Kidney epithelial cell (primary cell): ENCODE data around the gene PDCD4. TPM values are rescaled to one million over a fixed set of nuclear protein-coding genes. Genes with fewer than 3 reads are reported as not detected.

Experiments
- DNase-seq: peaks from one replicate; pipeline ENCODE4 v3.0.0-alpha.2; 2010; ENCODE audit warnings: low read depth
- H3K27me3 ChIP-seq: 2 replicates; pipeline ENCODE4 v1.6.0; 2011; ENCODE audit warnings: low read length; ENCODE audit not compliant: control insufficient read depth, insufficient read depth
- H3K36me3 ChIP-seq: 2 replicates; pipeline ENCODE4 v1.5.1; 2011; ENCODE audit warnings: low read length; ENCODE audit not compliant: control insufficient read depth, insufficient read depth
- H3K4me3 ChIP-seq: 2 replicates; pipeline ENCODE4 v1.5.1; 2011; ENCODE audit warnings: low read depth, mild to moderate bottlenecking, control low read depth, low read length
- CTCF ChIP-seq: IDR thresholded peaks from 2 replicates; pipeline ENCODE4 v1.5.1; 2011; ENCODE audit warnings: mild to moderate bottlenecking, moderate library complexity, low read length, control low read depth, inconsistent platforms; ENCODE audit not compliant: insufficient read depth, poor library complexity, severe bottlenecking
- total RNA-seq: library from RNA; depleted of rRNA; stranded (reverse); fragments of >200 nt; gene quantifications from 2 replicates; pipeline ENCODE4 v1.2.3, GENCODE V29; 2015

PDCD4 gene
- total RNA-seq, 1 donor from 2014 or later: 35.7 TPM

GRCh38 chr10:110898391-110898790 is 26.7 kb downstream of the PDCD4 start:
- Histone ChIP-seq H3K27me3 (no peaks in the 10 kb centered on the region), H3K36me3 (no peaks in the 10 kb centered on the region), H3K4me3 (no peak overlapping the region)
- TF ChIP-seq CTCF: no peak
- no peak for DNase-seq

- Histone ChIP-seq H3K27me3 (no peaks in the 10 kb centered on the region), H3K36me3 (no peaks in the 10 kb centered on the region), H3K4me3 (no peak overlapping the region)
- TF ChIP-seq CTCF: no peak
- no peak for DNase-seq
Observed at GRCh38 chr10:110900983-110901382, 29.3 kb downstream of the PDCD4 start.

GRCh38 chr10:110901954-110902819 is 30.5 kb downstream of the PDCD4 start:
- Histone ChIP-seq H3K36me3 (no peaks in the 10 kb centered on the region), H3K4me3 (no peak overlapping the region), H3K27me3 (no peaks in the 10 kb centered on the region)
- DNase-seq: peak; percentile 31
- TF ChIP-seq CTCF: no peak

GRCh38 chr10:110903280-110904278 is 31.9 kb downstream of the PDCD4 start:
- no peak for DNase-seq
- Histone ChIP-seq H3K36me3 (no peaks in the 10 kb centered on the region), H3K4me3 (no peak overlapping the region), H3K27me3 (no peaks in the 10 kb centered on the region)
- TF ChIP-seq CTCF: no peak

- DNase-seq: no peak
- Histone ChIP-seq H3K27me3 (no peaks in the 10 kb centered on the region), H3K36me3 (no peaks in the 10 kb centered on the region), H3K4me3 (no peak overlapping the region)
- no peak for TF ChIP-seq CTCF
Observed at GRCh38 chr10:110910138-110910537, 38.4 kb downstream of the PDCD4 start.
